ENCODE data around the gene ATF3. TPM values are rescaled to one million over a fixed set of nuclear protein-coding genes. Genes with fewer than 3 reads are reported as not detected.

ATF3 gene
- total RNA-seq, 2 experiments from 2014 or later, result 38.6 to 38.9 TPM

- CTCF ChIA-PET, result interaction anchor here (0.6 kb wide), 1 partner anchor 455 kb away, joined by 4 read pairs; no protein-coding TSS in a partner anchor
- POLR2A ChIA-PET, result no interaction called here
Measured at GRCh38 chr1:212605441-212606394, 2.8 kb upstream of the ATF3 start.

- CTCF ChIA-PET, result no interaction called here
- POLR2A ChIA-PET, result no interaction called here
Measured at GRCh38 chr1:212606395-212607205, 2.0 kb upstream of the ATF3 start.

GRCh38 chr1:212607206-212607912 is 1.2 kb upstream of the ATF3 start:
- CTCF ChIA-PET, result interaction anchor here (0.9 to 1.8 kb wide), 4 partner anchors 11 to 130 kb away, joined by 3 to 10 read pairs (median 8); no protein-coding TSS in a partner anchor
- POLR2A ChIA-PET, result interaction anchor here (1.5 to 1.8 kb wide), 3 partner anchors 10 to 130 kb away, joined by 7 to 27 read pairs (median 9); no protein-coding TSS in a partner anchor

- ChIA-PET POLR2A (interaction anchor here (0.6 to 1.8 kb wide), 17 partner anchors 10 to 846 kb away, joined by 3 to 27 read pairs (median 4); partner anchors contain the start of genes FLVCR1, NENF and NSL1), CTCF (interaction anchor here (0.9 to 1.8 kb wide), 6 partner anchors 11 to 131 kb away, joined by 3 to 10 read pairs (median 5); no protein-coding TSS in a partner anchor)
Measured at GRCh38 chr1:212607913-212608391, 609 bp upstream of the ATF3 start.

GRCh38 chr1:212608959-212609700 is 569 bp downstream of the ATF3 start:
- ChIA-PET POLR2A (interaction anchor here (0.6 to 1.8 kb wide), 13 partner anchors 9 to 249 kb away, joined by 3 to 27 read pairs (median 4); partner anchors contain the start of genes FLVCR1, NENF and NSL1), CTCF (interaction anchor here (0.7 to 1.8 kb wide), 7 partner anchors 12 to 183 kb away, joined by 3 to 10 read pairs (median 3); no protein-coding TSS in a partner anchor)

- POLR2A ChIA-PET, result interaction anchor here (1.1 kb wide), 1 partner anchor 13 kb away, joined by 3 read pairs; no protein-coding TSS in a partner anchor
- CTCF ChIA-PET, result interaction anchor here (0.7 to 1.1 kb wide), 4 partner anchors 25 to 183 kb away, joined by 3 to 4 read pairs (median 4); no protein-coding TSS in a partner anchor
Measured at GRCh38 chr1:212609701-212610574, 1.4 kb downstream of the ATF3 start.

- ChIA-PET POLR2A (interaction anchor here (1.1 kb wide), 1 partner anchor 14 kb away, joined by 3 read pairs; no protein-coding TSS in a partner anchor), CTCF (interaction anchor here (0.7 to 2.0 kb wide), 3 partner anchors 52 to 182 kb away, joined by 3 to 7 read pairs (median 4); no protein-coding TSS in a partner anchor)
Measured at GRCh38 chr1:212610575-212610967, 2.0 kb downstream of the ATF3 start.

GRCh38 chr1:212611000-212611948 is 2.7 kb downstream of the ATF3 start:
- ChIA-PET CTCF (interaction anchor here (0.7 to 2.0 kb wide), 4 partner anchors 17 to 134 kb away, joined by 3 to 7 read pairs (median 4); no protein-coding TSS in a partner anchor), POLR2A (no interaction called here)

GRCh38 chr1:212612041-212612961 is 3.7 kb downstream of the ATF3 start:
- ChIA-PET CTCF (interaction anchor here (1.0 to 2.0 kb wide), 3 partner anchors 17 to 135 kb away, joined by 3 to 7 read pairs (median 3); no protein-coding TSS in a partner anchor), POLR2A (no interaction called here)

GRCh38 chr1:212613440-212614335 is 5.1 kb downstream of the ATF3 start:
- ChIA-PET POLR2A (no interaction called here), CTCF (interaction anchor here (0.9 kb wide), 2 partner anchors 85 to 136 kb away, joined by 4 read pairs; no protein-coding TSS in a partner anchor)

- CTCF ChIA-PET, result interaction anchor here (0.9 kb wide), 1 partner anchor 86 kb away, joined by 4 read pairs; no protein-coding TSS in a partner anchor
Measured at GRCh38 chr1:212614453-212615200, 6.1 kb downstream of the ATF3 start.

GRCh38 chr1:212615201-212615470 is 6.6 kb downstream of the ATF3 start:
- POLR2A ChIA-PET, result no interaction called here
- CTCF ChIA-PET, result interaction anchor here (0.6 kb wide), 1 partner anchor 561 kb away, joined by 3 read pairs; no protein-coding TSS in a partner anchor

More at GRCh38 chr1:212614453-212615200, 6.1 kb downstream of the ATF3 start:
- POLR2A ChIA-PET, result no interaction called here

Measured in activated CD8-positive, alpha-beta memory T cell treated with anti-CD3 and anti-CD28 coated beads for 36 hours (primary cell).